ENCODE data around the gene C6orf120.
"Not testable (repeated sequence)": the region's sequence is repeated elsewhere in the genome, so short reads cannot be mapped to it uniquely, and the experiment has no call there.

C6orf120 gene

DNA sequence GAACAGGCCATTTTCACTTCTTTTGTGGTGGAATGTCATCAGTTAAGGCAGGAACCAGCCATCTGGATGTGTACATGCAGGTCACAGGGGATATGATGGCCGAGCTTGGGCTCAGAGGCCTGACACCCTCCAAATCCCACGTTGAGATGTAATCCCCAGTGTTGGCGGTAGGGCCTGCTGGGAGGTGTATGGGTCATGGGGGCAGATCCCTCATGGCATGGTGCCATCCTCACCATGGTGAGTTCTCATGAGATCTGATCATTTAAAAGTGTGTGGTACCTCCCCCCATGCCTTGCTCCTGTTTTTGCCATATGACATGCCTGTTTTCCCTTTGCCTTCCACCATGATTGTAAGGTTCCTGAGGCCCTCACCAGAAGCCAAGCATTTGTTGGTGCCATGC, 26.9 kb upstream of the C6orf120 start:
- TF ChIP-seq POU2F2 (IDR thresholded peaks at IDR 0.05; ENCODE audit: low read depth, low read length): no peak
- no peak for TF ChIP-seq SPI1 (IDR thresholded peaks at IDR 0.05; ENCODE audit: low read depth, low read length)
- DNase-seq (ENCODE audit: insufficient read length, low spot score) (no peak), FAIRE-seq (no peak)

DNA sequence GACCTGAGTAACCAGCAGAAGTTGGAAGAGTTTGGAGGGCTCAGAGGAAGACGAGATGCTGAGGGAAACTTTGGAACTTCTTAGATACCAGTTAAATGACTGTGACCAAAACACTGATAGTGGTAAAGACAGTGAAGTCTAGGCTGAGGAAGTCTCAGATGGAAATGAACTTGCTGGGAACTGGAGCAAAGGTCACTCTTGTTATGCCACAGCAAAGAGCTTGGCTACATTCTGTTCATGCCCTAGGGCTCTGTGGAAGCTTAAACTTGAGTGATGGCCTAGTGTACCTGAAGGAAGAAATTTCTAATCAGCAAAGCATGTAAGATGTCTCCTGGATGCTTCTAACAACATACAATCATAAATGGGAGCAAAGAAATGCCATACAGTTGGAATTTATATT, 24.8 kb upstream of the C6orf120 start:
- no peak for FAIRE-seq
- TF ChIP-seq SPI1 (IDR thresholded peaks at IDR 0.05; ENCODE audit: low read depth, low read length) (no peak), PAX5 (IDR thresholded peaks at IDR 0.05; ENCODE audit: insufficient read depth, low read length, severe bottlenecking) (no peak), TAF1 (IDR thresholded peaks at IDR 0.05; ENCODE audit: low read depth, low read length) (no peak), POLR2A (IDR thresholded peaks at IDR 0.05; ENCODE audit: low read depth, low read length) (no peak), POU2F2 (IDR thresholded peaks at IDR 0.05; ENCODE audit: low read depth, low read length) (no peak), POLR2AphosphoS5 (IDR thresholded peaks at IDR 0.05; ENCODE audit: low read depth, low read length) (no peak)
- DNase-seq (ENCODE audit: insufficient read length, low spot score): no peak

DNA sequence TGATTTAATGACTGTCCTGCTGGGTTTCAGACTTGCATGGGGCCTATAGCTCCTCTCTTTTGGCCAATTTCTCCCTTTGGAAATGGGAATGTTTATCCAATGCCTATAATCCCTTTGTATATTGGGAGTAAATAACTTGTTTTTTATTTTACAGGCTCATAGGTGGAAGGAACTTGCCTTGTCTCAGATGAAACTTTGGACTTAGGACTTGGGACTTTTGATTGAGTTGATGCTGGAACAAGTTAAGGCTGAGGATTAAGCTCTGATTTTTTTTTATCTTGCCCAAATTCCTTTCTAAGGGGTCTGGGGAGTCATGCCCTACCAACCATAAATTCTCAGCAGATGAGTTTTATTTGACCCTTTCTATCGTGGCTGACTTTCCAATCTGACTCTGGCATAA, 23.6 kb upstream of the C6orf120 start:
- DNase-seq (ENCODE audit: insufficient read length, low spot score) (no peak), FAIRE-seq (no peak)
- TF ChIP-seq POLR2AphosphoS5 (IDR thresholded peaks at IDR 0.05; ENCODE audit: low read depth, low read length) (no peak), POLR2A (IDR thresholded peaks at IDR 0.05; ENCODE audit: low read depth, low read length) (no peak), PAX5 (IDR thresholded peaks at IDR 0.05; ENCODE audit: insufficient read depth, low read length, severe bottlenecking) (no peak), SPI1 (IDR thresholded peaks at IDR 0.05; ENCODE audit: low read depth, low read length) (no peak), POU2F2 (IDR thresholded peaks at IDR 0.05; ENCODE audit: low read depth, low read length) (no peak)

DNA sequence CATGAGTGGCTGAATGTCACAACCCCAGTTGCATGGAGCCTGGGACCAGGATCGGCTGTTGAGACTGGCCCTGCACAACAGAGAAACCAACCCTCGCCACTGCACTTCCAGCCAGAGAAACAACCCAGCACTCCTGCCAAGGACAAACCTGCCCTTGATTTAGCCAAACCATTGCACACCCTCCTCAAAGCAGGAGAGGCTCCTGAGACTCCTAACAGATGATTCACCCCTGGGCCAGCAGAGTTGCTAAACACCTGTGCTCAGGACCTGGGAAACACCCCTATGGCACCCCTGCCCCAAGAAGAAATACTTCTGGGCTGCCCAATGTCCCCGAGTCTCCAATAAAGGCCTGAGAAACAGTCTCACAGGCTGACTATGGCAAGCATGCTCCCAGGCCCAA, 17.9 kb upstream of the C6orf120 start:
- TF ChIP-seq SPI1 (IDR thresholded peaks at IDR 0.05; ENCODE audit: low read depth, low read length) (no peak), POU2F2 (IDR thresholded peaks at IDR 0.05; ENCODE audit: low read depth, low read length) (no peak)
- DNase-seq (ENCODE audit: insufficient read length, low spot score) (no peak), FAIRE-seq (no peak)

DNA sequence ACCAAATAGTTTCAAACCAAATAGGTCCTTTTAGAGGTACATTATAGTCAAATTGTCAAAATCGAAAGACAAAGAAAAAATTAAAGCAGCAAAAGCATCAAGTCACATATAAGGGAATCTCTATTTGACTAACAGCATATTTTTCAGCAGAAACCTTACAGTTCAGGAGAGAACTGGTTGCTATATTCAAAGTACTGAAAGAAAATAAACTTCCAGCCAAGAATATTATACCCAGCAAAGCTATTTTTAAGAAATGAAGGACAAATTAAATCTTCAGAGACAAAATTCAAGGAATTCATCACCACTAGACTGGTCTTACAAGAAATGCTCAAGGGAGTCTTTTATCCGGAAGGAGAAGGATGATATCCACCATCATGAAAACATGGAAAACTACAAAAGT, 16.1 kb upstream of the C6orf120 start:
- DNase-seq (ENCODE audit: insufficient read length, low spot score) (no peak), FAIRE-seq (no peak)
- TF ChIP-seq PAX5 (IDR thresholded peaks at IDR 0.05; ENCODE audit: insufficient read depth, low read length, severe bottlenecking): no peak
- no peak for TF ChIP-seq POLR2AphosphoS5 (IDR thresholded peaks at IDR 0.05; ENCODE audit: low read depth, low read length)
- no peak for TF ChIP-seq POLR2A (IDR thresholded peaks at IDR 0.05; ENCODE audit: low read depth, low read length)
- no peak for TF ChIP-seq SPI1 (IDR thresholded peaks at IDR 0.05; ENCODE audit: low read depth, low read length)
- no peak for TF ChIP-seq TAF1 (IDR thresholded peaks at IDR 0.05; ENCODE audit: low read depth, low read length)
- no peak for TF ChIP-seq POU2F2 (IDR thresholded peaks at IDR 0.05; ENCODE audit: low read depth, low read length)

DNA sequence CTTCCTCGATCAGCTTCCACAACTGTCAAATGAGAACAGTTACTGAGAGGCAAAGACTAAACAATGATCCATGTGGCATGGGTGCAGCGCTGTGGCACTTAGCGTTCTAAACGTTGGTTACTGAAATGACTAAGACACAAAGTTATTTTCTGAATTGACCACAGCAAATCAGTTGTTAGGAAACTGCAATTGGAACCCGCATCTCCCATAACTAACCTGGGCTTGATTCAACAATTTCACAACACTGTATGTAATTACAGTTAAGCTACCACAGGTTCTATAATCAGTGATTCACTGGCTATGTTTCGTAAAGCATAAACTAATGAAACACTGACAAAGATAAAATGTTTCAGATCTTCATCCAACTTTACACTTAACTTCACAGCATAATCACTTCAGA, 12.6 kb upstream of the C6orf120 start:
- FAIRE-seq: no peak

DNA sequence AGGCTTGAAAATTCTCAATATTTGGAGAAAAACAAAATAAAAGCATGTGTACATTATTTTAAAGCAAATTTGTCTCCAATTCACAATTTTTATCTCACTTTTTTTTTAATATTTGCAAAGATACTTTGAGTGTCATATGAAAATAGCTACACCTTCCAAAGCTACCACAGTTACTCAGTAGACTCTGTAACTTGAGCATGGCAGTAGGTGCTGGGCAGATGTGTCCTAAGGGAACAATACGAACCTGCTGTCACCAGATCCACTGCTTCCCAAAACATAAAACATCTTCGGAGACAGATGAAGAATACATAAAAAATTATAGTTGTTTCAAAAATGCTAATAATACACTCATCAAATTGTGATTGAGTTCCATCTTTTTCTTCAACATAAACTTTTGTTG, 10.7 kb upstream of the C6orf120 start:
- FAIRE-seq: no peak
- DNase-seq (ENCODE audit: insufficient read length, low spot score): no peak
- no peak for TF ChIP-seq SPI1 (IDR thresholded peaks at IDR 0.05; ENCODE audit: low read depth, low read length)
- no peak for TF ChIP-seq POLR2AphosphoS5 (IDR thresholded peaks at IDR 0.05; ENCODE audit: low read depth, low read length)
- no peak for TF ChIP-seq TAF1 (IDR thresholded peaks at IDR 0.05; ENCODE audit: low read depth, low read length)
- TF ChIP-seq POLR2A (IDR thresholded peaks at IDR 0.05; ENCODE audit: low read depth, low read length): no peak
- no peak for TF ChIP-seq POU2F2 (IDR thresholded peaks at IDR 0.05; ENCODE audit: low read depth, low read length)
- TF ChIP-seq PAX5 (IDR thresholded peaks at IDR 0.05; ENCODE audit: insufficient read depth, low read length, severe bottlenecking): no peak

More for the DNA sequence above, 12.6 kb upstream of the C6orf120 start:
- TF ChIP-seq POLR2A (IDR thresholded peaks at IDR 0.05; ENCODE audit: low read depth, low read length) (no peak), POLR2AphosphoS5 (IDR thresholded peaks at IDR 0.05; ENCODE audit: low read depth, low read length) (no peak), SPI1 (IDR thresholded peaks at IDR 0.05; ENCODE audit: low read depth, low read length) (no peak), POU2F2 (IDR thresholded peaks at IDR 0.05; ENCODE audit: low read depth, low read length) (no peak), PAX5 (IDR thresholded peaks at IDR 0.05; ENCODE audit: insufficient read depth, low read length, severe bottlenecking) (no peak)
- DNase-seq (ENCODE audit: insufficient read length, low spot score): no peak

DNA sequence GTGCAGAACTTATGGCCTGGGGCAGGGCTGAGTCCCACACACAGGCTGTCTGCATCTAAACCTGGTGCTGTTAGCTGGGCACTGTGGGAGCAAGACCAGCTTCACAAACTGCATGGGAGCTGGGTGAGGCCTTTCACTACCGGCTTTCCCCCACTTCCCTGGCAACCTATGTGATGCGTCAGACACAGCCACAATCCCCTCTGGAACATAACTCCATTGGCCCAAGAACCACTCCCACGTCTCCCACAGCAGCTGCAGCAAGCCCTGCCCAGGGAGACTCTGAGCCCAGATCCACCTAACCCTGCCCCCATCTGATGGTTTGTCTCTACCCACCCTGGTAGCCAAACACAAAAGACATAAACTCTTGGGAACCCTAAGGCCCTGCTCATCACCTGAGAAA, 9.4 kb upstream of the C6orf120 start:
- FAIRE-seq (no peak), DNase-seq (ENCODE audit: insufficient read length, low spot score) (no peak)

DNA sequence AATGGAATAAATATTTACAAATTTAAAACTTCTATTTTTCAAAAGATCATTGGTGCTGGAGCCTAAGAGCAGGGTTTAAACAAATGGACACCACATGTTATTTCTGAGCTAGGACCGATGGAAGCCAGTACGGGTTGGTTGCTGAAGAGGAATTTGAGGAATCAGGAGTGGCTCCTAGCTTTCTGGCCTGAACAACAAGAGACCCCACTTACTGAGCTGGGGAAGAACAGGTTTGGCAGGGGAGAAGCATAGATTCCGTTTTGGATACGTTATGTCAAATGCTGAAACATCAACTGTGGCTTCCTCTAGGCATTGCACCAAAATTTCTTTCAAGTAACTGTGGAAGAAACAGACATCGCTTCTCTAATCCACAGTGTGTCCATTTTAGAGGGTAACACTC, 6.8 kb upstream of the C6orf120 start:
- FAIRE-seq (no peak), DNase-seq (ENCODE audit: insufficient read length, low spot score) (no peak)
- TF ChIP-seq SPI1 (IDR thresholded peaks at IDR 0.05; ENCODE audit: low read depth, low read length) (no peak), PAX5 (IDR thresholded peaks at IDR 0.05; ENCODE audit: insufficient read depth, low read length, severe bottlenecking) (no peak), POU2F2 (IDR thresholded peaks at IDR 0.05; ENCODE audit: low read depth, low read length) (no peak), POLR2AphosphoS5 (IDR thresholded peaks at IDR 0.05; ENCODE audit: low read depth, low read length) (no peak), POLR2A (IDR thresholded peaks at IDR 0.05; ENCODE audit: low read depth, low read length) (no peak), TAF1 (IDR thresholded peaks at IDR 0.05; ENCODE audit: low read depth, low read length) (no peak)

More for the DNA sequence above, 9.4 kb upstream of the C6orf120 start:
- no peak for TF ChIP-seq POU2F2 (IDR thresholded peaks at IDR 0.05; ENCODE audit: low read depth, low read length)
- no peak for TF ChIP-seq PAX5 (IDR thresholded peaks at IDR 0.05; ENCODE audit: insufficient read depth, low read length, severe bottlenecking)
- no peak for TF ChIP-seq POLR2A (IDR thresholded peaks at IDR 0.05; ENCODE audit: low read depth, low read length)
- no peak for TF ChIP-seq SPI1 (IDR thresholded peaks at IDR 0.05; ENCODE audit: low read depth, low read length)
- no peak for TF ChIP-seq POLR2AphosphoS5 (IDR thresholded peaks at IDR 0.05; ENCODE audit: low read depth, low read length)
- no peak for TF ChIP-seq TAF1 (IDR thresholded peaks at IDR 0.05; ENCODE audit: low read depth, low read length)

DNA sequence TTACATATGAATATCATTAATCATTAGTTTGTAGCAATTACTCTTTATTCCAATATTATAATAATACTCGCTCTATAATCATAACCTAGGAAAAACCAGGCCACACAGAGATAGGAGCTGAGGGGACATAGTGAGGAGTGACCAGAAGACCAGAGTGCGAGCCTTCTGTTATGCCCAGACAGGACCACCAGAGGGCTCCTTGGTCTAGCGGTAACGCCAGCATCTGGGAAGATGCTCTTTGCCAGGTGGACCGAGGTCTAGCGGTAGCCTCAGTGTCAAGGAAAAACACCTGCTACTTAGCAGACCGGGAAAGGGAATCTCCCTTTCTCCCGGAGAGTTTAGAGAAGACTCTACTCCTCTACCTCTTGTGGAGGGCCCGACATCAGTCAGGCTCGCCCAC, 4.8 kb upstream of the C6orf120 start:
- FAIRE-seq; DNase-seq (ENCODE audit: insufficient read length, low spot score): not testable (repeated sequence)

DNA sequence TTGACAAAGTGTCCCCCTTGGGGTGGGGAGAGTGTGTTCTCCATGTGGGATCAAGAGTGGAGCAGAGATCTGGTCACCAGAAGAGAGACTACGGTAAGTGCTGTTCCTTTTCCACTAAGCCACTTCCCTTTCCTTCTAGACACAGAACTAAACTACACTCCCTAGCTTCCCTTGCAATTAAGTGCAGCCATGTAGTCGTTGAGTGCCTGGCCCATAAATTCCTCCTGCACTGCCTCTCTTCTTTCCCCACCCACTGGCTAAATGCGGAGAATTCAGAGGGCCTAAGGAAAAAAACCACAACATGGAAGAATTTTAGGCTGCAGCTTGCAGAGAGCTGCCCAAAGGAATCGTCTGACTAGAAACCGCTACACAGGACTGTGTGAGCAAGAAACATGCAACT, 1.6 kb upstream of the C6orf120 start:
- no peak for FAIRE-seq

More for the DNA sequence above, 1.6 kb upstream of the C6orf120 start:
- TF ChIP-seq POU2F2 (IDR thresholded peaks at IDR 0.05; ENCODE audit: low read depth, low read length) (no peak), POLR2A (IDR thresholded peaks at IDR 0.05; ENCODE audit: low read depth, low read length) (no peak), PAX5 (IDR thresholded peaks at IDR 0.05; ENCODE audit: insufficient read depth, low read length, severe bottlenecking) (no peak), SPI1 (IDR thresholded peaks at IDR 0.05; ENCODE audit: low read depth, low read length) (no peak), POLR2AphosphoS5 (IDR thresholded peaks at IDR 0.05; ENCODE audit: low read depth, low read length) (no peak), TAF1 (IDR thresholded peaks at IDR 0.05; ENCODE audit: low read depth, low read length) (no peak)
- no peak for DNase-seq (ENCODE audit: insufficient read length, low spot score)

All from GM12891 (cell line).